Measurements from ENCODE around the gene DARS1.

DNA sequence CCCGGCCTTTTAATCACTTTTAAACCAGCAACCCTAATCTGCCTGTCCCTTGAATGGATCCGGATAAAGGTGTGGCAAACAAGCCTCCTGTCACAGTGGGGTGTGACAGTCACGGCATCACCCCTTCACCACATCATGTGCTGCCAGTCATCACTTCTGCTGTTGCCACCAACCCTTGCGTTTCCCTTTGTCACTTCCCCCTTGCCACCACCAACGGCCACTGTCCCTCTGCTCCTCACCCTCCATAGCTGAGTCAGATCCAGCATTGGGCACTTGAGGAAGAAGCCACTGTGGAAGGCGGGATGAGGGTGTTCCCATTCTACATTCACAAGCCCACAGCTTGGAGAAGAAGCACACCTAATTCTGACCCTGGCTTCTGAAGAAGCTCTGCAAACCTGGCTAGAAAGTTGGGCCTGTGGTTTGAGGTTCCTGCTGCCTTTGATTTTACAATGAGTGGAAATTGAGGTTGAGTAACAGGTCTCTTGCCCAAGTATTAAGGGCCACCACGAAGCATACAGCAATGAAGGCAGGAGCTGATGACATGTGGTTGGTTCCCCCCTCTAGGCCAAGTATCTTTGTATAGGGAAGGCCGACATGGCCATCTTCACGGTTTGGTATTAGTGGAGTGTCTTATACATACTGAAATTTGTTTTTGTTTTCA is 22.9 kb upstream of the DARS1 start:
- TF ChIP-seq, protein P1, sequence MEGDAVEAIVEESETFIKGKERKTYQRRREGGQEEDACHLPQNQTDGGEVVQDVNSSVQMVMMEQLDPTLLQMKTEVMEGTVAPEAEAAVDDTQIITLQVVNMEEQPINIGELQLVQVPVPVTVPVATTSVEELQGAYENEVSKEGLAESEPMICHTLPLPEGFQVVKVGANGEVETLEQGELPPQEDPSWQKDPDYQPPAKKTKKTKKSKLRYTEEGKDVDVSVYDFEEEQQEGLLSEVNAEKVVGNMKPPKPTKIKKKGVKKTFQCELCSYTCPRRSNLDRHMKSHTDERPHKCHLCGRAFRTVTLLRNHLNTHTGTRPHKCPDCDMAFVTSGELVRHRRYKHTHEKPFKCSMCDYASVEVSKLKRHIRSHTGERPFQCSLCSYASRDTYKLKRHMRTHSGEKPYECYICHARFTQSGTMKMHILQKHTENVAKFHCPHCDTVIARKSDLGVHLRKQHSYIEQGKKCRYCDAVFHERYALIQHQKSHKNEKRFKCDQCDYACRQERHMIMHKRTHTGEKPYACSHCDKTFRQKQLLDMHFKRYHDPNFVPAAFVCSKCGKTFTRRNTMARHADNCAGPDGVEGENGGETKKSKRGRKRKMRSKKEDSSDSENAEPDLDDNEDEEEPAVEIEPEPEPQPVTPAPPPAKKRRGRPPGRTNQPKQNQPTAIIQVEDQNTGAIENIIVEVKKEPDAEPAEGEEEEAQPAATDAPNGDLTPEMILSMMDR (optimal IDR thresholded peaks at IDR 0.05 in 1 of 3, IDR thresholded peaks at IDR 0.05 in 1 of 3, conservative IDR thresholded peaks at IDR 0.05 in 1 of 3; ENCODE audit: extremely low read depth in 1 of 3, insufficient read depth in 2 of 3, low read length in 3 of 3), result no peak
- TF ChIP-seq EZH2 (IDR thresholded peaks at IDR 0.05; ENCODE audit: low read length), result no peak

Measured in keratinocyte (primary cell).